Common myeloid progenitor, CD34-positive (primary cell): ENCODE results near the gene GRIP1.

Source experiments
- CTCF ChIA-PET: fragments of 350-600 bp; sonication (Branson Sonifier 250); formaldehyde crosslinking; loops from one replicate; lab custom pipeline; 2021; ENCODE audit warnings: antibody characterized with exemption; lab: Charles Lee
- POLR2A ChIA-PET: fragments of 350-600 bp; sonication (Branson Sonifier 250); formaldehyde crosslinking; loops from one replicate; lab custom pipeline; 2021; ENCODE audit warnings: antibody characterized with exemption; lab: Charles Lee
- DNase-seq, 3 donors: peaks; one replicate each; pipeline versions ENCODE4 v3.0.0 to v3.0.0-alpha.2; 2013
- H3K27ac ChIP-seq, 2 experiments: 1 replicate in 1 of 2; 2 replicates in 1 of 2; pipeline ENCODE4 v1.7.0; 2013; ENCODE audit warnings: inconsistent platforms in 2 of 2, low read length in 2 of 2, mild to moderate bottlenecking in 2 of 2, low read depth in 1 of 2, moderate library complexity in 1 of 2; ENCODE audit not compliant: severe bottlenecking in 2 of 2, insufficient read depth in 1 of 2, poor library complexity in 1 of 2
- H3K27me3 ChIP-seq, 5 experiments: replicated peaks in 2 of 5; 1 replicate in 3 of 5; 2 replicates in 2 of 5; pipeline versions ENCODE4 v1.6.1 to v1.7.0; 2013; ENCODE audit warnings: low read length in 4 of 5, mild to moderate bottlenecking in 2 of 5, moderate library complexity in 2 of 5, inconsistent platforms in 1 of 5; ENCODE audit not compliant: insufficient read depth in 5 of 5, control insufficient read depth in 4 of 5
- H3K36me3 ChIP-seq, 4 experiments: 1 replicate in 2 of 4; 2 replicates in 2 of 4; pipeline versions ENCODE4 v1.6.1 to v1.7.0; 2013; ENCODE audit warnings: low read length in 3 of 4, control low read depth in 1 of 4, mild to moderate bottlenecking in 1 of 4; ENCODE audit not compliant: control insufficient read depth in 4 of 4, insufficient read depth in 4 of 4
- H3K4me1 ChIP-seq, 4 experiments: 1 replicate in 3 of 4; 2 replicates in 1 of 4; pipeline versions ENCODE4 v1.6.1 to v1.7.1; 2013; ENCODE audit warnings: low read length in 3 of 4, mild to moderate bottlenecking in 3 of 4, control low read depth in 1 of 4, inconsistent platforms in 1 of 4, moderate library complexity in 1 of 4; ENCODE audit not compliant: control insufficient read depth in 4 of 4, insufficient read depth in 4 of 4; ENCODE audit errors: control extremely low read depth in 1 of 4
- H3K4me3 ChIP-seq, 7 experiments: 1 replicate in 4 of 7; 2 replicates in 3 of 7; pipeline versions ENCODE4 v1.5.1 to v1.7.0; 2013; ENCODE audit warnings: mild to moderate bottlenecking in 7 of 7, low read length in 6 of 7, moderate library complexity in 6 of 7, inconsistent platforms in 2 of 7, low read depth in 2 of 7, control low read depth in 1 of 7; ENCODE audit not compliant: insufficient read depth in 4 of 7, control insufficient read depth in 1 of 7; ENCODE audit errors: extremely low read depth in 1 of 7
- H3K9me3 ChIP-seq, 5 experiments: 1 replicate in 4 of 5; 2 replicates in 1 of 5; pipeline versions ENCODE4 v1.6.1 to v1.7.1; 2013; ENCODE audit warnings: low read length in 4 of 5, mild to moderate bottlenecking in 2 of 5, inconsistent platforms in 1 of 5, low read depth in 1 of 5, moderate library complexity in 1 of 5; ENCODE audit not compliant: control insufficient read depth in 4 of 5, insufficient read depth in 2 of 5; ENCODE audit errors: control extremely low read depth in 1 of 5
- WGBS: methylation state at CpG from one replicate; pipeline ENCODE4 v1.1.5; 2013; ENCODE audit not compliant: insufficient coverage; 5-methylcytosine and 5-hydroxymethylcytosine counted together

GRIP1 gene

DNA sequence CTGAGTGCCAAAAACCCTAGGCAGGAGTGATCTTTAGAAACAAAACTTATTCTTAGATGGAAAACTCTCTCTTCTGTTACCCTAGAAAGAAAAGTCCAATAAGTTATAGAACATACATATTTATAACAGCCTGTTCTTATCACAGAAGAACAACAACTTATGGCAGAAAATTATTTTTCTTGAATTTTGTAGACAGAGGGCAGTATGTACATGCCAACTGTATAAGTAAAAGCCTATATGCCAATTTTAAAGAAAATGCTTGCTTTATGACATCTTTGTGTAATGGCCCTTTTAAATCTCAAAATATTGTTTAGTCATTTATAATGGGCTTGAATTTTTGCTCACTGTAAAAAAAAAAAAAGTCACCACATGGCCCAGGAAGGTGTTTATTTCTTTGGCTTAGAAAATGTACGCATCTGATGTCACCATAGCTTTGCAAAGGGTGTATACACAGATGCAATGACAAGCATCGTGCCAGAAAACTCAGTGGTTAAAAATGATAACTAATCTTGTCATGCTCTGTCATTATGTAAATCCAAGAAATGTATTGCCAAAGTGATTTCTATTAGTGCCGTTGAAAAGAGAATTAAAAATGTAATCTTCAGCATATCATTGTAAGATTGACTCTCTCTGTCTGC is 38.3 kb upstream of the GRIP1 start:
- ChIA-PET POLR2A (no interaction called here), CTCF (interaction anchor here (0.8 to 1.2 kb wide), 2 partner anchors 141 to 144 kb away, joined by 3 read pairs; no protein-coding TSS in a partner anchor)
- H3K27me3 ChIP-seq: no peaks in the 10 kb centered on the region
- H3K4me3 ChIP-seq: no peak overlapping the region
- H3K36me3 ChIP-seq: no peaks in the 10 kb centered on the region
- WGBS: 86% methylated on average over 1 of the region's 3 CpGs
- peaks cover 0 to 5% (median 0%) of the 10 kb centered on the region in 4 experiments for H3K4me1 ChIP-seq
- H3K27ac ChIP-seq: no peak overlapping the region
- DNase-seq: peak in 1 of 3 donors; percentile 13
- no peaks in the 10 kb centered on the region for H3K9me3 ChIP-seq

DNA sequence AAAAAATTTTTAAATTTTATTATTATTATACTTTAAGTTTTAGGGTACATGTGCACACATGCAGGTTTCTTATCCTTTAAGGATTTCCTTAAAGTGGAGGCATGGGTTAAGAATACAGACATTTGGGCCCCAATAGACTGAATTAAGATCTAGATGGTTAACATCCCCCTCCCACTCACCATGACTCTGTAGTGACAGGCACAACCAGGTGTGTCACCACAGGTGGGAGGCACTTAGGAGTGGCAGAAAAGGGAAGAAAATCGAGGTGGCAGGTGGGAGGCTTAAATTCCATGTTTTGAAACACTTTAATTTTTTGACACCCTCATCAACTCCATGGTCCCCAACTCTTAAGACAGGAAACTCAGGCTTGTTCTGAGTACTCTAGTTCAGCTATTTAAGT is 37.6 kb upstream of the GRIP1 start:
- ChIA-PET POLR2A (no interaction called here), CTCF (interaction anchor here (0.8 to 1.2 kb wide), 2 partner anchors 142 to 144 kb away, joined by 3 read pairs; no protein-coding TSS in a partner anchor)
- peaks cover 0 to 5% (median 0%) of the 10 kb centered on the region in 4 experiments for H3K4me1 ChIP-seq
- H3K36me3 ChIP-seq: no peaks in the 10 kb centered on the region
- H3K9me3 ChIP-seq: no peaks in the 10 kb centered on the region
- no peak for DNase-seq
- no peaks in the 10 kb centered on the region for H3K27me3 ChIP-seq
- no CpG with 5 or more reads among the region's 1 CpG for WGBS
- H3K27ac ChIP-seq: no peak overlapping the region
- no peak overlapping the region for H3K4me3 ChIP-seq

DNA sequence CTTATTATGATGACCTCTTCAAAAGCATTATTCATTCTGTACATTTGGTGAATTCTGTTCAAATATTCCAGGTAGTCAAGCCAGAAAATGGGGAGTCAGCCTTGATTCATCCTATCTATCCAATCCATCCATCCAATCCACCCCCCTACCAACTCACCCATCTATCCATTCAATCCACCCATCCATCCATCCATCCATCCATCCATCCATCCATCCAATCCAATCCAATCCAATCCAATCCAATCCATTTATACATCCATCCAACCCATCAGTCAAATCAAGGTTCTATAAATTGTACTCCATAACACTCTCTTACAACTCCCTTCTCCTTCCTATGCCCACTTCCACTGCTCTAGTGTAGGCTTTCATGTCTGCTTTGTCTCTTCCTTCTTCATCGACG is 35.8 kb upstream of the GRIP1 start:
- 96% methylated on average over 2 of the region's 2 CpGs for WGBS
- no peak overlapping the region for H3K27ac ChIP-seq
- CTCF ChIA-PET: no interaction called here
- POLR2A ChIA-PET: no interaction called here
- DNase-seq: no peak
- H3K36me3 ChIP-seq: no peaks in the 10 kb centered on the region
- H3K27me3 ChIP-seq: no peaks in the 10 kb centered on the region
- H3K4me1 ChIP-seq: peaks cover 0 to 5% (median 0%) of the 10 kb centered on the region in 4 experiments
- H3K9me3 ChIP-seq: no peaks in the 10 kb centered on the region
- H3K4me3 ChIP-seq: peak overlapping the region in 1 of 7 experiments; percentile 72

- DNase-seq: no peak
- no peaks in the 10 kb centered on the region for H3K9me3 ChIP-seq
- 54% methylated on average over 2 of the region's 3 CpGs for WGBS
- no peaks in the 10 kb centered on the region for H3K27me3 ChIP-seq
- H3K27ac ChIP-seq: peak overlapping the region in 1 of 2 experiments; percentile 28
- CTCF ChIA-PET: no interaction called here
- POLR2A ChIA-PET: no interaction called here
- peak overlapping the region in 3 of 7 experiments; percentile 33 to 72 (median 63) for H3K4me3 ChIP-seq
- peaks cover 0 to 5% (median 0%) of the 10 kb centered on the region in 4 experiments for H3K4me1 ChIP-seq
- no peaks in the 10 kb centered on the region for H3K36me3 ChIP-seq
Measured at GRCh38 chr12:66713984-66714383, 35.1 kb upstream of the GRIP1 start.

GRCh38 chr12:66709893-66710292 is 31.0 kb upstream of the GRIP1 start:
- H3K27me3 ChIP-seq: no peaks in the 10 kb centered on the region
- H3K4me3 ChIP-seq: no peak overlapping the region
- ChIA-PET CTCF (interaction anchor here (0.7 to 5.3 kb wide), 7 partner anchors 12 to 596 kb away, joined by 3 to 21 read pairs (median 3); partner anchors contain the start of gene LLPH), POLR2A (no interaction called here)
- peak in 2 of 3 donors; percentile 57 to 64 for DNase-seq
- no peaks in the 10 kb centered on the region for H3K36me3 ChIP-seq
- peaks cover 0 to 5% (median 0%) of the 10 kb centered on the region in 4 experiments for H3K4me1 ChIP-seq
- H3K27ac ChIP-seq: no peak overlapping the region
- H3K9me3 ChIP-seq: no peaks in the 10 kb centered on the region
- WGBS: no CpG with 5 or more reads among the region's 2 CpGs

GRCh38 chr12:66709457-66709773 is 30.5 kb upstream of the GRIP1 start:
- no peaks in the 10 kb centered on the region for H3K27me3 ChIP-seq
- ChIA-PET CTCF (interaction anchor here (0.7 to 5.3 kb wide), 11 partner anchors 12 to 591 kb away, joined by 3 to 21 read pairs (median 4); no protein-coding TSS in a partner anchor), POLR2A (no interaction called here)
- no peak for DNase-seq
- peaks cover 0 to 5% (median 0%) of the 10 kb centered on the region in 4 experiments for H3K4me1 ChIP-seq
- H3K27ac ChIP-seq: no peak overlapping the region
- 100% methylated on average over 1 of the region's 1 CpG for WGBS
- no peaks in the 10 kb centered on the region for H3K36me3 ChIP-seq
- no peaks in the 10 kb centered on the region for H3K9me3 ChIP-seq
- no peak overlapping the region for H3K4me3 ChIP-seq

DNA sequence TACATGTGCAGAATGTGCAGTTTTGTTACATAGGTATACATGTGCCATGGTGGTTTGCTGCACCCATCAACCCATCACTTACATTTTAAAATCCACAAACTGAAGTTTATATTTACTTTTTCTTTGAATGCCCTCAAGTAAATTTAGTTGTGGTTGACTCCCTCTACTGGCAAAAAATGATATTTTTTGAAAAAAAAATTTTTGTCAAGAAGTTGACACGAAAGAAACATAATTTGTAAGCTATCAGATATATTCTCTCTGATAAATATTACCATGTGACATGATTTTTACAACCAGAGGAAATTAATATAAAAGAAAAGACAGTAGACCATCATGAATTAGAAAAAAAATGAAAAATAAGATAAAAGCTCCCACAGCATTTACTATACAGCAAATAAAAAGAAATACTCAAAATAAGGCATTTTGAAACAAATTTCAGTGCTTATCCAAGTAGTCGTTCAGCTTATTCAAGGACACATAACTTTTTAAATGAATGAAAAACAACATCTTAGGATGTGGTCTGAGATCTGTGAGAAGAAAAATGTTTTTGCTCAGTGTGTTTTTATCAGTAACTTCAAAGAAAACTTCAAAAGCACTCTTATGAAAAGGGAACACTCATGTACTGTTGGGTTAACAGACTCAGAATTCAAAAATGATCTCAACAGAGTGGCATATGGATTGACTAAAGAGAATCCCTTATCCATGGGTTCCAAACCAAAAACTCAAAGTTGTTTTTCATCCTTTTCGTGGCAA is 30.0 kb upstream of the GRIP1 start:
- Histone ChIP-seq H3K27me3 (no peaks in the 10 kb centered on the region), H3K36me3 (no peaks in the 10 kb centered on the region), H3K4me1 (peaks cover 0 to 5% (median 0%) of the 10 kb centered on the region in 4 experiments), H3K9me3 (no peaks in the 10 kb centered on the region), H3K4me3 (no peak overlapping the region), H3K27ac (no peak overlapping the region)
- CTCF ChIA-PET: interaction anchor here (0.7 to 5.3 kb wide), 15 partner anchors 9 to 591 kb away, joined by 3 to 21 read pairs (median 3); no protein-coding TSS in a partner anchor
- 80% methylated on average over 1 of the region's 3 CpGs for WGBS
- POLR2A ChIA-PET: no interaction called here
- DNase-seq: peak; percentile 27 to 59 (median 49)
